Trophoblast cell (in vitro differentiated cells and primary cell): ENCODE measurements around the gene NMNAT3.
A peak's percentile ranks its signal among the peaks of the same experiment; 100 is the strongest.

ENCODE experiments used
- DNase-seq, 2 donors: peaks; one replicate each; pipeline ENCODE4 v3.0.0-alpha.2; 2016
- H2AFZ ChIP-seq: 2 replicates; pipeline ENCODE4 v1.6.1; 2013; ENCODE audit warnings: low read length, moderate library complexity, mild to moderate bottlenecking; ENCODE audit not compliant: insufficient read depth, poor library complexity
- H2AK5ac ChIP-seq: 2 replicates; pipeline ENCODE4 v1.6.1; 2013; ENCODE audit warnings: mild to moderate bottlenecking, low read length
- H2BK120ac ChIP-seq: 2 replicates; pipeline ENCODE4 v1.6.1; 2013; ENCODE audit warnings: low read length, mild to moderate bottlenecking, moderate library complexity; ENCODE audit not compliant: insufficient read depth, poor library complexity
- H2BK12ac ChIP-seq: 2 replicates; pipeline ENCODE4 v1.6.1; 2013; ENCODE audit warnings: mild to moderate bottlenecking, low read length, moderate library complexity
- H2BK5ac ChIP-seq: 2 replicates; pipeline ENCODE4 v1.6.1; 2013; ENCODE audit warnings: low read length, low read depth, moderate library complexity, mild to moderate bottlenecking; ENCODE audit not compliant: poor library complexity
- H3K14ac ChIP-seq: 2 replicates; pipeline ENCODE4 v1.6.1; 2013; ENCODE audit warnings: mild to moderate bottlenecking, low read length
- H3K18ac ChIP-seq: 2 replicates; pipeline ENCODE4 v1.6.1; 2013; ENCODE audit warnings: mild to moderate bottlenecking, low read length
- H3K23ac ChIP-seq: 2 replicates; pipeline ENCODE4 v1.6.1; 2013; ENCODE audit warnings: low read length
- H3K27ac ChIP-seq: 2 replicates; pipeline ENCODE4 v1.5.1; 2013; ENCODE audit warnings: low read depth, mild to moderate bottlenecking, inconsistent platforms, low read length, moderate library complexity
- H3K27me3 ChIP-seq: 2 replicates; pipeline ENCODE4 v1.6.1; 2013; ENCODE audit warnings: inconsistent platforms, mild to moderate bottlenecking, low read length, moderate library complexity; ENCODE audit not compliant: insufficient read depth
- H3K36me3 ChIP-seq, 2 experiments: 1 replicate in 1 of 2; 2 replicates in 1 of 2; pipeline ENCODE4 v1.6.1; 2013; ENCODE audit warnings: low read length in 2 of 2, mild to moderate bottlenecking in 2 of 2, moderate library complexity in 1 of 2; ENCODE audit not compliant: insufficient read depth in 2 of 2, control insufficient read depth in 1 of 2
- H3K4ac ChIP-seq: 2 replicates; pipeline ENCODE4 v1.6.1; 2013; ENCODE audit warnings: low read depth, mild to moderate bottlenecking, low read length, moderate library complexity
- H3K4me1 ChIP-seq, 2 experiments: 1 replicate in 1 of 2; 2 replicates in 1 of 2; pipeline ENCODE4 v1.6.1; 2013; ENCODE audit warnings: low read length in 2 of 2, mild to moderate bottlenecking in 2 of 2, moderate library complexity in 1 of 2; ENCODE audit not compliant: insufficient read depth in 2 of 2, control insufficient read depth in 1 of 2
- H3K4me2 ChIP-seq: 2 replicates; pipeline ENCODE4 v1.6.1; 2013; ENCODE audit warnings: inconsistent platforms, mild to moderate bottlenecking, low read length, moderate library complexity
- H3K4me3 ChIP-seq: 2 replicates; pipeline ENCODE4 v1.5.1; 2013; ENCODE audit warnings: mild to moderate bottlenecking, low read depth, low read length, inconsistent platforms
- H3K79me1 ChIP-seq: one replicate; pipeline ENCODE4 v1.6.1; 2013; ENCODE audit warnings: low read length
- H3K79me2 ChIP-seq: 2 replicates; pipeline ENCODE4 v1.6.1; 2013; ENCODE audit warnings: low read length, mild to moderate bottlenecking; ENCODE audit not compliant: control insufficient read depth, insufficient read depth, poor library complexity
- H3K9ac ChIP-seq: 2 replicates; pipeline ENCODE4 v1.6.1; 2013; ENCODE audit warnings: mild to moderate bottlenecking, low read length
- H3K9me3 ChIP-seq: 2 replicates; pipeline ENCODE4 v1.6.1; 2013; ENCODE audit warnings: low read depth, mild to moderate bottlenecking, control low read depth, inconsistent platforms, low read length; ENCODE audit not compliant: insufficient read depth
- H4K12ac ChIP-seq: 2 replicates; pipeline ENCODE4 v1.6.1; 2013; ENCODE audit warnings: low read depth, mild to moderate bottlenecking, low read length, moderate library complexity
- H4K8ac ChIP-seq: 2 replicates; pipeline ENCODE4 v1.6.1; 2013; ENCODE audit warnings: low read depth, mild to moderate bottlenecking, low read length, moderate library complexity
- H4K91ac ChIP-seq: one replicate; pipeline ENCODE4 v1.6.1; 2013; ENCODE audit warnings: low read depth, mild to moderate bottlenecking, low read length, moderate library complexity
- WGBS: extraction: QIAGEN DNeasy Blood & Tissue Kit; methylation state at CpG from one replicate; pipeline ENCODE4 v1.1.7; 2013; ENCODE audit warnings: missing lambda C conversion rate; ENCODE audit not compliant: insufficient read length, insufficient coverage; ENCODE audit errors: extremely low coverage; 5-methylcytosine and 5-hydroxymethylcytosine counted together

NMNAT3 gene

DNA sequence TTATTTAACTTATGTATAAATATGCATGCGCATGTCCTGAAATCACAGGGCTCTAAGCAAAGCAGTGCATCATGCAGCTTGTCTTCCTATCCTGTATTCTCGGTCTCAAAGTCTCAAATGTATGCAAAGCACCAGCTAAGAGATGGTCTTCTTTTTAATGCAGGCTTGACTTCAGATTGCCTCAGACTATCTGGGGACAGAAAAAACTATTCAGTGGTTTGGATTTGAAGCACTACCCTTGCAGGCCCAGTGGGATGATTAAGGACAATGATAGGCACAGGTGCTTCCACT is 18.5 kb upstream of the NMNAT3 start:
- Histone ChIP-seq H4K12ac (no peak overlapping the region), H3K9me3 (no peaks in the 10 kb centered on the region), H3K79me1 (no peaks in the 10 kb centered on the region), H3K18ac (no peak overlapping the region), H3K23ac (no peak overlapping the region), H3K4ac (no peak overlapping the region), H2BK12ac (no peak overlapping the region), H2AK5ac (no peak overlapping the region), H3K4me3 (no peak overlapping the region), H3K27ac (no peak overlapping the region), H3K79me2 (no peaks in the 10 kb centered on the region), H3K36me3 (no peaks in the 10 kb centered on the region), H2AFZ (no peak overlapping the region), H3K27me3 (no peaks in the 10 kb centered on the region), H2BK5ac (no peak overlapping the region), H4K91ac (no peak overlapping the region), H3K4me2 (no peak overlapping the region), H3K9ac (no peak overlapping the region), H3K14ac (no peak overlapping the region), H3K4me1 (no peaks in the 10 kb centered on the region), H4K8ac (no peak overlapping the region), H2BK120ac (no peak overlapping the region)
- DNase-seq = no peak
- no CpG with 5 or more reads among the region's 2 CpGs for WGBS

DNA sequence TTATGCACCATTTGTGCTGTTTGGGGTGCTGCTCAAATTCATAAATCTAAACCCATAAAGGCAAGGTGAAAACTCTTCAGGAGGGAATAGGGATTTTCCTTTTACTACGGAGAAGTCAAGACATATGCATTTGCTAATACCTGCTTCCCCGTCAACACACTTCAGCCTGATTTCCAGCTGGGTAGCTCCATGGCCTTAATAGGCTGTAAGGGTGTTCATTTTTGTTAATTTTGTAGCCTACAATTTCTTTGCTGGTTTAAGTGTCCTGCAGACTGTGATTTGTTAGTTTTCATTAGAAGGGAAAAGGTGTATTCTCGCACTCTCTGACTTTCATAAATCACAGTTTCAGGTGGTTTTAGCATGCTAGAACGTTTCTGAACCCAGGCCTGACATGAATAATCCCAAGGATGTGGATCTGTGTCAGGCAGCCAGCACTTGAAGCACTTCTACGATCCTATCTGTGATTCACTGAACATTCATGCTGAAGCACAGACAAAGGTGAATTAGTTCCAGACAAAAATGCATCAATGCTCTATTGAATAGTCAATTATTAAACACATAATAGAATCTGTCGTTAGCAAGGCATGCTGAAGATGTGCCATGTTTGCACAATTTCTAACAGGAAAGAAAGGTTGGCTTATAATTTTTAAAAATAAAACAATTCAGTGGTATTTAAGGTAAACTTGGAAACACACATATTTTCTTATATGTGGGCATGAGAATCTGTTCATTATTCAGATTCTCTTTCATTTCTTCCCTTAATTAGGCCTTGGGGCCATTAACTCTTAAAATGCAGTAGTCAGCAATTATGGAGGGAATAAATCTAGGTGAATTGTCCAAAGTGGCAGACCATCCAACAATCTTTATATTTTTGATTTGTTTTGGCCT is 17.9 kb upstream of the NMNAT3 start:
- WGBS = no CpG with 5 or more reads among the region's 6 CpGs
- Histone ChIP-seq H2BK120ac (no peak overlapping the region), H3K4ac (no peak overlapping the region)

DNA sequence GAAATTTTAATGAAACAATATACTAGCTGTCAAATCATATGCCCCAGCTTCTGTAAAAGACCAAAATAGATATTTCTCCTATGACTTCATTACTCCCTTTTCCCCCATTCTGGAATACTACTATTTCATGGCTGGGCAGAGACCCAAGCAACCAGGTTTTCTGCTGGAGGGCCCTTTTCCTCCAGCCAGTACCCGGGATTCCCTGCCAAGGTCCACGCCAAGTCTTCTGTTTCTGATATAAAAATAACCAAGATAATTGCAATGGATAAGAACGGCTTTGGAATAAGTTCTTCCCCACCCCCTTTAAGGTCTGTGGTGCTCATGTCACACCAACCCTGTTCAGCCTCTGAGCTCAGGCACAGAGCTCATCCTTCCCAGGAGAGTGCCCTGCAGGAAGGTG is 17.2 kb upstream of the NMNAT3 start:
- no peaks in the 10 kb centered on the region for H3K27me3 ChIP-seq
- H2AFZ ChIP-seq = no peak overlapping the region
- H3K14ac ChIP-seq = no peak overlapping the region
- no peak overlapping the region for H4K91ac ChIP-seq
- no peak overlapping the region for H2BK120ac ChIP-seq
- no CpG with 5 or more reads among the region's 3 CpGs for WGBS
- H3K4me3 ChIP-seq = no peak overlapping the region
- H4K12ac ChIP-seq = no peak overlapping the region
- no peak overlapping the region for H3K4me2 ChIP-seq
- no peak overlapping the region for H3K9ac ChIP-seq
- H4K8ac ChIP-seq = no peak overlapping the region
- no peak for DNase-seq
- H3K27ac ChIP-seq = no peak overlapping the region
- no peak overlapping the region for H3K4ac ChIP-seq
- H2BK12ac ChIP-seq = no peak overlapping the region
- H3K79me1 ChIP-seq = no peaks in the 10 kb centered on the region
- H3K79me2 ChIP-seq = no peaks in the 10 kb centered on the region
- H2AK5ac ChIP-seq = no peak overlapping the region
- no peak overlapping the region for H3K23ac ChIP-seq
- H2BK5ac ChIP-seq = no peak overlapping the region
- no peaks in the 10 kb centered on the region for H3K36me3 ChIP-seq
- H3K4me1 ChIP-seq = no peaks in the 10 kb centered on the region
- H3K9me3 ChIP-seq = no peaks in the 10 kb centered on the region
- no peak overlapping the region for H3K18ac ChIP-seq

More for the DNA sequence above, 17.9 kb upstream of the NMNAT3 start:
- Histone ChIP-seq H3K79me2 (no peaks in the 10 kb centered on the region), H4K12ac (no peak overlapping the region), H3K4me3 (no peak overlapping the region), H3K79me1 (no peaks in the 10 kb centered on the region), H3K9ac (no peak overlapping the region), H2AK5ac (no peak overlapping the region), H3K36me3 (no peaks in the 10 kb centered on the region), H3K18ac (no peak overlapping the region), H3K27ac (no peak overlapping the region), H2BK12ac (no peak overlapping the region), H2AFZ (no peak overlapping the region), H3K9me3 (no peaks in the 10 kb centered on the region), H3K4me1 (no peaks in the 10 kb centered on the region), H3K4me2 (no peak overlapping the region), H3K27me3 (no peaks in the 10 kb centered on the region), H2BK5ac (no peak overlapping the region), H3K14ac (no peak overlapping the region), H4K91ac (no peak overlapping the region), H3K23ac (no peak overlapping the region), H4K8ac (no peak overlapping the region)
- DNase-seq = peak in 1 of 2 donors; percentile 50

DNA sequence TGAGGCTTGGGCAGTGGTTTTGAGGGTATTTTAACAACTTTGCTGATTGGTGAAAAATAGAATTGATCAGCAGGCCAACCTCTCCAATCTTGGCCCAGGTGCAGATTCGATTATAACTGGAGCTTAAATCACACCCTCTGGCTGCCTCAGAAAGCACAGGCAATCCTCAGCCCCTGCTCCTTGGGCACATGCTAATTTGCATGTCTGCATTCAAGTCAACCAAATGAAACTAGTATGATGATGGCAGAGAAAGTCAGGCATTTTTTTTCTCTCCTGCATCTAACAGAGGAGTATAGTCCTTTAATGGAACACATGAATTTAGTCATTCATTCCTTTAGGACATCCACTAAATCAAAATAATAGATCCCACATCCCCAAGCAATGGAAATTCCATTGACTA is 16.8 kb upstream of the NMNAT3 start:
- Histone ChIP-seq H3K4me2 (no peak overlapping the region), H4K12ac (no peak overlapping the region), H3K18ac (no peak overlapping the region), H2AK5ac (no peak overlapping the region), H3K4me1 (no peaks in the 10 kb centered on the region), H3K9me3 (no peaks in the 10 kb centered on the region), H2BK5ac (no peak overlapping the region), H3K79me1 (no peaks in the 10 kb centered on the region), H3K27ac (no peak overlapping the region), H3K4ac (no peak overlapping the region), H3K27me3 (no peaks in the 10 kb centered on the region), H3K23ac (no peak overlapping the region), H2AFZ (no peak overlapping the region), H4K8ac (no peak overlapping the region), H3K79me2 (no peaks in the 10 kb centered on the region), H3K9ac (no peak overlapping the region), H2BK12ac (no peak overlapping the region), H3K14ac (no peak overlapping the region), H2BK120ac (no peak overlapping the region), H3K4me3 (no peak overlapping the region), H3K36me3 (no peaks in the 10 kb centered on the region), H4K91ac (no peak overlapping the region)
- DNase-seq = no peak
- whole genome bisulfite sequencing = no CpG with 5 or more reads among the region's 1 CpG
